ENCODE data around the gene PP2D1.

The PP2D1 gene

DNA sequence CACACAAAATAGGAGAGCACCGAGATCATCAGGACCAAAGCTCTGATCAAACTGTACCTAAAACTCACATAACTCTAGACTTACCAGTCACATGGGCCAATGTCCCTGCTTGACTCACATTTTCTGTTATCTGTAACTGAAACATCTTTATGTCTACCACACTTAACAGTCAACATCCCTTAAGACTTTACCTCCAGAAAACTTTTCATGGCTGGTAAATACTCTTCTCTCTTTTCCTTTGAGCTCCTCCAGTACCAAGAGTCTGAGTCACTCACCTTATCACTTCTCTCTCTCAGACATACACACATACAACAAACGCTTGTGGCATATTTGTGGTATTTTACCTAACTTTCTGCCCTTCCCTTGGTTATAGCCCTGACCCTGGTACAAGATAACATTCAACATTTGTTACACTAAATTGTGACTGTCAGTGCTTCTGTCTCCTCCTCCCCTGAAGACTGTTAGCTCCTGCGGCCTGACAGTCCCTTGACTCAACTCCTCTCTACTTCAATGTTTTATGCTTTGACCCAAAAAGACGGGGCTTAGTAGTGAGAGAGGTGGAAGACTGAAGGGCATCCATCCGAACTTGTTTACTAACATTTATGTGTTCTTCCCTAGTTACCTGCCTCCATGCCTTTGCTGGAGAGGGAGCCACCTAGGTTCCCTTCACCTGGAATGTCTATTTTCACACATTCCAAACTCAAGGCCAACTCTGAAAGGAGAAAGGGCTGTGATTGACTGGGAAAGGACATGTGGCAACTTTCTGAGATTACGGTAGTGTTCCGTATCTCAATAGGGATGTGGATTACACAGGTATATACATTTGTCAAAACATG lies 74.4 kb downstream of the PP2D1 start:
- no peak for DNase-seq (ENCODE audit: insufficient read length, low spot score)
- FAIRE-seq, result no peak
- TF ChIP-seq, protein P1, sequence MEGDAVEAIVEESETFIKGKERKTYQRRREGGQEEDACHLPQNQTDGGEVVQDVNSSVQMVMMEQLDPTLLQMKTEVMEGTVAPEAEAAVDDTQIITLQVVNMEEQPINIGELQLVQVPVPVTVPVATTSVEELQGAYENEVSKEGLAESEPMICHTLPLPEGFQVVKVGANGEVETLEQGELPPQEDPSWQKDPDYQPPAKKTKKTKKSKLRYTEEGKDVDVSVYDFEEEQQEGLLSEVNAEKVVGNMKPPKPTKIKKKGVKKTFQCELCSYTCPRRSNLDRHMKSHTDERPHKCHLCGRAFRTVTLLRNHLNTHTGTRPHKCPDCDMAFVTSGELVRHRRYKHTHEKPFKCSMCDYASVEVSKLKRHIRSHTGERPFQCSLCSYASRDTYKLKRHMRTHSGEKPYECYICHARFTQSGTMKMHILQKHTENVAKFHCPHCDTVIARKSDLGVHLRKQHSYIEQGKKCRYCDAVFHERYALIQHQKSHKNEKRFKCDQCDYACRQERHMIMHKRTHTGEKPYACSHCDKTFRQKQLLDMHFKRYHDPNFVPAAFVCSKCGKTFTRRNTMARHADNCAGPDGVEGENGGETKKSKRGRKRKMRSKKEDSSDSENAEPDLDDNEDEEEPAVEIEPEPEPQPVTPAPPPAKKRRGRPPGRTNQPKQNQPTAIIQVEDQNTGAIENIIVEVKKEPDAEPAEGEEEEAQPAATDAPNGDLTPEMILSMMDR (IDR thresholded peaks at IDR 0.05; ENCODE audit: insufficient read depth, missing control alignments), result no peak

Data from D721Med (cell line).